ENCODE measurements around the gene ESPN. TPM values are rescaled to one million over a fixed set of nuclear protein-coding genes. Genes with fewer than 3 reads are reported as not detected.
"Not testable (repeated sequence)": the region's sequence is repeated elsewhere in the genome, so short reads cannot be mapped to it uniquely, and the experiment has no call there.

Gene ESPN
- total RNA-seq, 1 experiment from 2014 or later, result not detected

DNA sequence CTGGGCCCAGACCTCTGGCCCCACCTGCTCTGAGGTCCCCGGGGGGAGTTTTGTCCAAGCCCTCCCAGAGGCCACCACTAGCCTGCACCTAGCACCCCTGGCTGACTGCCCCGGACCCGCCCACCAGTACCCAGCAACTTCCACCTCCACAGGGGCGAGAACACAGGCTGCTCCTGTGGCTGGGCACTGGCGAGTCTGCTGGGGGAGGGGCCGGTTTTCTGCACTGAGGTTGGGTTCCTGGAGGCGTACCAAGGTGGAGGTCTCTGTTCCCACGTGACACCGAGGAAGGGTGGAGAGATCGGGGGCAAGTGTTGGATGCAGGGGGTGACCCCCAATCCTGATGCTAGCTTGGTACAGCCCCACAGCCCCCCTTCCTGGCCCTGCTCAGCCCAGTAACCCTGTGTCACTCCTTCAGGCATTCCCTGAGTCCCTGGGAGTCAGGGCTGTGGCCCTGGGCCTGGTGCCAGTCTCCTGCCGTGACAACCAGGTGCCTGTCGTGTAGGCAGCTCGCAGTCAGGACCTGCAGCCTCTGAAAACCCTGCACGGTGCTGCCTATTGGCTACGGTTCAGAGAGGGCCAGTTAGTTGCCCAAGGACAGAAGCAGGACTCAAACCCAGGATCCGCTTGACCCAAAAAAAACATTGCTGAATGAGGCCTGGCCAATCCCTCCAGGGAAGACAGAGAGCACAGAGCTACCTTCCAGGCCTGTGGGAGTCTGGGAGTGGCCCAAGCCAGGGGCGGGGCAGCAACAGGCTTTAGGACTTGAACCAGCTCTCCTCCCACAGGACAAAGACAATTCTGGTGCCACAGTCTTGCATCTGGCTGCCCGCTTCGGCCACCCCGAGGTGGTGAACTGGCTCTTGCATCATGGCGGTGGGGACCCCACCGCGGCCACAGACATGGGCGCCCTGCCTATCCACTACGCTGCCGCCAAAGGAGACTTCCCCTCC, 3.1 kb downstream of the ESPN start:
- DNase-seq (ENCODE audit: low spot score), result no peak

- DNase-seq (ENCODE audit: low spot score), result not testable (repeated sequence)
These were observed 3.9 kb downstream of the ESPN start for GRCh38 chr1:6428453-6428852.

DNA sequence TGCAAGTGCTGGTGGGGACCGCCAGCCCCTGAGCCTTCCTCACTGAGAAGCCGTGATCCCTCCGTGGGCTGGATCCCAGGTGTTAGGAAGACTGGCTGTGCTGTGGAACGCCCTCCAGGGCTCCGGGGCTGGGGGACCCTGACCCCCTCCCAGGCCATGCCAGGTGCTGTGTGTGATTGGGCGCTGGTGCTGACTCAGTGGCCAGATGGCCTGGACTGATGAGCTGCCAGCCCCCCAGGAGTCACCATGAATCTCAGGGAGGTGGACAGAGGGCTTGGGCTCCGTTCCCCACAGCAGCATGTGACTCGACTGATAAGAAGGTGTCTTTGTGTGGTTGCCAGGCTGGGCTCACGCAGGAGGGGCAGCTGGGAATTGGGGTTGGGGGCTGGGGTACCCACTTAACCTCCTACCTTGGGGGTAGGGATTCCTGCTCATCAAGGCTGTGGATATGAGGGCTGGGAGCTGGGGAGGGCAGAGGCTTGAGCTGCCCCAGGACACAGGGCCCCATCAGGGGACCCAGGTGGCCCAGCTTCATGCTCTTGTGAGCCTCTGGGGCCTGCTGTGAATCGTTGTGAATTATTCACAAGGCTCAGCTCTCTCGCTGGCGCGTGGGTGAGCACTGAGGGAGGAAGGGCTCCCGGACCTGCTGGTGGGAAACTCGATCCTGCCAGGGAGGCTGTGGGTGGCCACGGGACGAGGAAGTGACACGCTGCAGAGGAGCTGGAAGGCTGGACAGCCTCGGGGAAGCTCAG, 5.3 kb downstream of the ESPN start:
- not testable (repeated sequence) for DNase-seq (ENCODE audit: low spot score)

DNA sequence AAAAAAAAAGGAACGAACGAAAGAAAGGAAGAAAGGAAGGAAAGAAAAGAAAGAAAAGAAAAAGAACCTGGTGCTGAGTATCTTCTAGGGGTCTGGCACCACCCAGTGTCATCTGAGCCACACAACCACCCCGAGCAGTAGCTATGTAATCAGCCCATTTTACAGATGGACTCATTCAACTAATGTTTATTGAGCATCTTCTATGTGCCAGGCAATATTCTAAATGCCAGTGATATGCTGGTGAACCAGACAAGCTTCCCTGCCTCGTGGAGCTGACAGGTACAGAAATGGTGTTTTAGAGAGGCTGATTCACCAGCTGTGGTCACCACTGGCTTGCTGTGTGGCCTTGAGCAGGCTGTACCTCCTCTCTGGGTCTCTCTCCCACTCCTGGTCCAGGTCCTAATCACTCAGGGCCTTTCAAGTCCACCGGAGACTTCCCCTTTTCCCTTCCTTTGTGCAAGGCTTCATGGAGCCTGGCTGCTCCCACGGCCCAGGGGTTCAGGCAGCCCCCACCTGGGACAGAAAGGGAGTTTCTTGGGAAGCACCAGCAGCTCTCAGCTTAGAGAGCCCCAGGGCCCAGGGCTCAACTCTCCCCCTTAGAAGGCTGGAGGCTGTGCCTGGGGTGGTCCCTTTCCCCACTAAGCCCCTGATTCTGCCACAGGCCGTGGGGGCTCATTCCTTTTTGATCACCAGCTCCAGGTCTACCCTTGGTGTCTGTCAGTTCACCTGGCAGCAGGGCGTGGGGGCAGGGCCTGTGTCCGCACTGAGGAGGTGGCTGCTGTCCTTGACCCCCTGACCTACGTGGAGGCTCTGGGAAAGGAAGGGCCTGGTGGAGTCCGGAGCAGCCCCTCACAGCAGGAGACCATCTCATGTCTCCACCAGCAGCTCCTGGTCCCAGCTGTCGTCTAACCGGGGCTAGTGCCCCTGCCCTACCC, 7.3 kb downstream of the ESPN start:
- DNase-seq (ENCODE audit: low spot score), result not testable (repeated sequence)

GRCh38 chr1:6434186-6434585, 9.6 kb downstream of the ESPN start:
- DNase-seq (ENCODE audit: low spot score), result no peak

DNA sequence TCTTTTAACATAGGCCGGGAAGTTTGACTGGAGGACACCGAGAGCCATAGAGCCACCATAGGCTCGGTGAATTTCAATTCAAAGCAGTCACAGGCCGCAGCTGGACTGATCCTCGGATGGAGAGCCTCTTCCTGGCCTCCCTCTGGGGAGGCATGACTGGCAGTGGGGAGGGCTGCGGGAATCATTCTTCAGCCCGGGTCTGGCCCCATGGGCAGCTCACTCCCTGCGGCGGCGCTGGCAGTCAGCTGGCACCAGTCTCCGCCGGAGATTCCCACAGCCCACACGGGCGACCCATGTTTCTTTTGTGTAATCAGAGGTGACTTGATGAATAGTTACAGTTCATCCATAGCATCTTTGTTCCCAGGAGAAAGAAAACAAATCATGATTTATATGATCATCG, 10.6 kb downstream of the ESPN start:
- DNase-seq (ENCODE audit: low spot score), result no peak

GRCh38 chr1:6435547-6435946, 11.0 kb downstream of the ESPN start:
- no peak for DNase-seq (ENCODE audit: low spot score)

DNA sequence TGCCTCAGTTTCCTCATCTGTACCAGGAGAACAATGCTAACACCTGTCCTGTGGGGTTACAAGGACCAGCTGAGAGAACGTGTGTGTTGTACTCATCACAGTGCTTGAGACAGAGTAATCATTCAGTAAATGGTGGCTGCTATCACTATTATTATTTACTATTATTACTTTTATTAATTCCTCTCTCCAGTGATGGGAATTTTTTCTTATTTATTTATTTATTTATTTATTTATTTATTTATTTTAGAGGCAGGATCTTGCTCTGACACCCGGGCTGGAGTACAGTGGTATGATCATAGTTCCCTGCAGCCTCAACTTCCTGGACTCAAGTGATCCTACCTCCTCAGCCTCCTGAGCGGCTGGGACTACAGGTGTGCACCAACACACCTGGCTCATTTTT, 11.7 kb downstream of the ESPN start:
- not testable (repeated sequence) for DNase-seq (ENCODE audit: low spot score)

DNA sequence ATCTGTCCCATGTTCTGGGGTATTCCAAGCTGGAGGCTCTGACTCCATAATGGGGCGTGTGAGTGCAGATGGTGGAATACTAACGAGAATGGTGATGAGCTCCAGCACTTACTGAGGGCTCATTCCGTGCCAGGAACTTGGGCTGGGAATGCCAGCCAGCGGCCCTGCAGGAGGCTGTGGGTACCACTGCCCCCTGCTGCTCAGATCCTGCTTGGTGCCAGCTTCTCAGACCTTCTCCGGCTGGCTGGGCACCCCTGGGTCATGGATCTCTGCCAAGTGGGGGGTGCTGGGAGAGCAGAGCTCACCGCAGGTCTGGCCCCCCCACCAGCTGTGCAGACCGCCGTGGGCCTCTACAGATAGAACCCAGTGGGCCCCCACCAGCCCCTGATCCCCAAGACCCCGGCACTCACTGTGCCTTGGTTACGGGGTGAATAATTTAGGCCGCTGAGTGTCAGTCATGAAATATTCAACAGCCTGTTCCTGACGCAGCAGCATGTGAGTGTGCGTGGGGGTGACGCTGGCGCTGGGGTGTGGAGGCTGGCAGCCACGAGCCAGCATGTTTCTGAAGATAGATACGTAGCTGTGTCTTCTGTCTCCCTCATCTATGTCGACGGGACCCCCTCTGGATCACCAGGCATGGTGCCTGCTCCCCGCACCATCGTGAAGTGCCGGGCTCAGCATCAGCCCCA, 12.6 kb downstream of the ESPN start:
- DNase-seq (ENCODE audit: low spot score), result peak; percentile 62

DNA sequence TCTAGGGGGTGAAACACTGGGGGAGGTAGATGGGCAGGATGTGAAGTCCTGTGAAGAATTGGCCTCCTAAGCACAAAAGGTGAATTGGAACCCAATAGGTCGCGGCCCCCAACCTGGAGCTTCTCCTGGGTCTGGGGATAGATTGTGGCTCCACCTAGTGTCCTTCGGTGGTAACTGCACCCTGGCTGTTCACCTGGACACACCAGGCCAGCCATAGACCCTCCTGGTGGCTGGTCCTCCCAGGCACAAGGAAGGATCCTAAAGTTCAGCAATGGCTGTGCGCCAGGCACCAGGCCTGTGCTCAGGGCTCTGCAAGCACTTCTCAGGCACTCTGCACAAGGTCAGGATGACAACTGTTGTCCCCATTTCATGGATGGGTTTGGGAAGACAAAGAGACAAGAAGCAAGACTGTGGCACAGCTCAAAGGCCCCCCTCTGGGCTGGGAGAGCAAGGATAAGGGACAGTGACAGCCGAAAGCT, 13.5 kb downstream of the ESPN start:
- peak; percentile 49 for DNase-seq (ENCODE audit: low spot score)

GRCh38 chr1:6440198-6441126, 15.9 kb downstream of the ESPN start:
- no peak for DNase-seq (ENCODE audit: low spot score)

- DNase-seq (ENCODE audit: low spot score), result no peak
These were observed 17.0 kb downstream of the ESPN start for GRCh38 chr1:6441586-6441985.

- DNase-seq (ENCODE audit: low spot score), result no peak
These were observed 19.0 kb downstream of the ESPN start for GRCh38 chr1:6443339-6444115.

DNA sequence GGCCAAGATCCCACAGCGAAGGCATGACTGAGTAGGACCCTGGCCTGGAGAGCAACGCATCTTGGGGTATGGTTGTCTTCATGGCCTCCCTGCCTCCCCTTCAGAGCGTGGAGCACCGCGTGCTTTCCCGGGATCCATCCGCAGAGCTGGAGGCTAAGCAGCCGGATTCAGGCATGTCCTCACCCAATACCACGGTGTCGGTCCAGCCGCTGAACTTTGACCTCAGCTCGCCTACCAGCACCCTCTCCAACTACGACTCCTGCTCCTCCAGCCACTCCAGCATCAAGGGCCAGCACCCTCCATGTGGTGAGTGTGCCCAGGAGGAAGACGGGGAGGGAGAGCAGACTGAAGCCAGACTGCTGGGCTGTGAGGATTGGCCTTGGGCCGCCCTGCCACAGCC, 19.8 kb downstream of the ESPN start:
- no peak for DNase-seq (ENCODE audit: low spot score)

DNA sequence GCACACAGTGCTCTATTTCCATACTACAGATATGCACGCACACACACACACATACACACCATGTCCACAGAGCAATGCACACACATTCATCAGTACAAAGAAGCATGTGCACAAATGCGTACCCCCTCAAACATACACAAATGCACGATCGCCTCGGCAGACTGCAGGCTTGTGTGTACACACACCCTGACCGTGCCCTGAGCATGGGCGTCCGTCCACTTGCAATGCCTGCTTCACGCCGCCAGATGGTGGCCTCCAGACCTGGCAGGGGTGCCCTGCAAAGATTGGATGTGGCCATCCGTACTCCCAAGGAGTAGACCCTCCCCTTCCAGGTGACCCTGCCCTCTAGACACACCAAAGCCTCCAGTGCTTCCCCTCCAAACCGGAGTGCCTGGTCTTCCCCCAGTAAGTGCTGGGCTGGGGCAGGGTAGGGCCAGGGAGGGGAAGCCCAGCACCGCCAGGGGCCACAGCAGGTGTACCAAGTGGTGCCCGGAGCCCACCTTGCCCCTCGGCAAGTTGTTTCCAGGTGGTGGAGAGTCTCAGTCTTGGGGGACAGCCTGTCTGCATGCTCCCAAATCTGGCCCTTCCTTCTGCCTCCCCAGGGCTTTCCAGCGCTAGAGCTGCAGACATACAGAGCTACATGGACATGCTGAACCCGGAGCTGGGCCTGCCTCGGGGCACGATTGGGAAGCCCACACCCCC, 20.6 kb downstream of the ESPN start:
- no peak for DNase-seq (ENCODE audit: low spot score)

DNA sequence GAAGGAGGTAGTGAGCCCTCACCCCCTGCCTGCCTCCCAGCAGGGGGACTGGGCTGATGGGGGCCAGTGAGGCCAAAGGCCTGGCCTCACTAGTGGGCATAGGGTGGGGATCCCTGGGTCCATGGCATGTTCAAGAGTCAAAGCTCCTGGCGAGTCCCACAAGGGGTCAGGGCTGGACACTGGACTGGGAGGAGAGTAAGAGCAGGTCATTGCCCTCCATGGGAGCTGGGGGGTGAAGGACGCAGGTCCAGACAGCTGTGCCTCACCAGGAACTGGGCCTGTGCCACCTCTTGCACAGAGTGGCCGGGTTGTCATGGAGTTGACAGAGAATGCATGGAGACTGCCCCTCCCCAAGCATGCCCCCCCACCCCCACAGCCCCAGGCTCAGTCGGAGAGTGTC, 21.4 kb downstream of the ESPN start:
- DNase-seq (ENCODE audit: low spot score), result not testable (repeated sequence)

- DNase-seq (ENCODE audit: low spot score), result no peak
These were observed 22.1 kb downstream of the ESPN start for GRCh38 chr1:6446665-6447015.

- no peak for DNase-seq (ENCODE audit: low spot score)
These were observed 22.6 kb downstream of the ESPN start for GRCh38 chr1:6447016-6447817.
